ENCODE data around the gene MCUB. TPM values are rescaled to one million over a fixed set of nuclear protein-coding genes. Genes with fewer than 3 reads are reported as not detected.
"Not testable (repeated sequence)": the region's sequence is repeated elsewhere in the genome, so short reads cannot be mapped to it uniquely, and the experiment has no call there.

The MCUB gene
- total RNA-seq, 1 donor from 2014 or later, result 28.5 TPM

- Histone ChIP-seq H3K9me3 (no peaks in the 10 kb centered on the region), H3K36me3 (no peaks in the 10 kb centered on the region), H3K27me3 (no peaks in the 10 kb centered on the region), H3K4me1 (peaks cover 5% of the 10 kb centered on the region), H3K4me3 (no peak overlapping the region), H3K27ac (no peak overlapping the region)
- intact Hi-C loops (cut with DNase I), result no loop called here
- no peak for DNase-seq (ENCODE audit: extremely low spot score in 2 of 2)
- TF ChIP-seq POLR2AphosphoS5 (IDR thresholded peaks at IDR 0.05; ENCODE audit: insufficient read depth in 1 of 2, low read depth in 1 of 2) (no peak), POLR2A (IDR thresholded peaks at IDR 0.05) (no peak), CTCF (IDR thresholded peaks at IDR 0.05) (no peak)
Observed at GRCh38 chr4:109592367-109592766, 32.3 kb downstream of the MCUB start.

- H3K9me3 ChIP-seq; H3K4me1 ChIP-seq; intact Hi-C loops (cut with DNase I); H3K27me3 ChIP-seq; DNase-seq (ENCODE audit: extremely low spot score in 2 of 2); H3K4me3 ChIP-seq; H3K36me3 ChIP-seq; H3K27ac ChIP-seq: not testable (repeated sequence)
Observed at GRCh38 chr4:109595123-109595522, 35.1 kb downstream of the MCUB start.

- DNase-seq (ENCODE audit: extremely low spot score in 2 of 2); H3K36me3 ChIP-seq; H3K4me1 ChIP-seq; H3K9me3 ChIP-seq; intact Hi-C loops (cut with DNase I); H3K27ac ChIP-seq; H3K27me3 ChIP-seq; H3K4me3 ChIP-seq: not testable (repeated sequence)
Observed at GRCh38 chr4:109596420-109597085, 36.5 kb downstream of the MCUB start.

GRCh38 chr4:109599046-109599652, 39.1 kb downstream of the MCUB start:
- intact Hi-C loops (cut with DNase I), result no loop called here
- no peak for DNase-seq (ENCODE audit: extremely low spot score in 2 of 2)
- Histone ChIP-seq H3K27ac (no peak overlapping the region), H3K9me3 (no peaks in the 10 kb centered on the region), H3K36me3 (no peaks in the 10 kb centered on the region), H3K27me3 (no peaks in the 10 kb centered on the region), H3K4me3 (no peak overlapping the region), H3K4me1 (no peaks in the 10 kb centered on the region)
- TF ChIP-seq CTCF (IDR thresholded peaks at IDR 0.05) (no peak), POLR2A (IDR thresholded peaks at IDR 0.05) (no peak), POLR2AphosphoS5 (IDR thresholded peaks at IDR 0.05; ENCODE audit: insufficient read depth in 1 of 2, low read depth in 1 of 2) (no peak)

GRCh38 chr4:109600431-109600830, 40.4 kb downstream of the MCUB start:
- no peak for TF ChIP-seq CTCF (IDR thresholded peaks at IDR 0.05)
- no peak for TF ChIP-seq POLR2AphosphoS5 (IDR thresholded peaks at IDR 0.05; ENCODE audit: insufficient read depth in 1 of 2, low read depth in 1 of 2)
- TF ChIP-seq POLR2A (IDR thresholded peaks at IDR 0.05), result no peak
- Histone ChIP-seq H3K4me1 (no peaks in the 10 kb centered on the region), H3K27me3 (no peaks in the 10 kb centered on the region), H3K36me3 (no peaks in the 10 kb centered on the region), H3K9me3 (no peaks in the 10 kb centered on the region), H3K4me3 (no peak overlapping the region), H3K27ac (no peak overlapping the region)
- intact Hi-C loops (cut with DNase I), result no loop called here
- DNase-seq (ENCODE audit: extremely low spot score in 2 of 2), result no peak

GRCh38 chr4:109601336-109601735, 41.3 kb downstream of the MCUB start:
- intact Hi-C loops (cut with DNase I), result no loop called here
- no peaks in the 10 kb centered on the region for H3K27me3 ChIP-seq

More at GRCh38 chr4:109601336-109601735, 41.3 kb downstream of the MCUB start:
- Histone ChIP-seq H3K4me1 (no peaks in the 10 kb centered on the region), H3K4me3 (no peak overlapping the region), H3K27ac (no peak overlapping the region), H3K9me3 (no peaks in the 10 kb centered on the region), H3K36me3 (no peaks in the 10 kb centered on the region)
- DNase-seq (ENCODE audit: extremely low spot score in 2 of 2), result no peak
- TF ChIP-seq POLR2A (IDR thresholded peaks at IDR 0.05) (no peak), CTCF (IDR thresholded peaks at IDR 0.05) (no peak), POLR2AphosphoS5 (IDR thresholded peaks at IDR 0.05; ENCODE audit: insufficient read depth in 1 of 2, low read depth in 1 of 2) (no peak)
